Gastroesophageal sphincter (tissue), 4 donors: ENCODE measurements around the gene SLC22A16. TPM values are rescaled to one million over a fixed set of nuclear protein-coding genes. Genes with fewer than 3 reads are reported as not detected.

Experiments
- ATAC-seq: fragments of 150-250 bp; one replicate; pipeline ENCODE4 v1.9.1; 2016; ENCODE audit warnings: mild to moderate bottlenecking, moderate library complexity
- H3K27ac ChIP-seq, 4 donors: fragments of 200-600 bp; sonication (generic) in 3 of 4; 1 replicate in 3 of 4; 2 replicates in 1 of 4; pipeline ENCODE4 v1.5.1; 2016 to 2019
- H3K27me3 ChIP-seq: fragments of 200-600 bp; sonication (generic); one replicate; pipeline ENCODE4 v1.5.1; 2019
- H3K36me3 ChIP-seq, 2 donors: fragments of 200-600 bp; sonication (generic); one replicate each; pipeline ENCODE4 v1.5.1; 2019; ENCODE audit warnings: control low read depth in 1 of 2
- H3K4me1 ChIP-seq, 3 donors: fragments of 200-600 bp; sonication (generic); 1 replicate in 2 of 3; 2 replicates in 1 of 3; pipeline ENCODE4 v1.5.1; 2016 to 2019; ENCODE audit warnings: control low read depth in 2 of 3
- H3K4me3 ChIP-seq, 2 donors: fragments of 200-600 bp; sonication (generic); one replicate each; pipeline ENCODE4 v1.5.1; 2019; ENCODE audit warnings: mild to moderate bottlenecking in 1 of 2, moderate library complexity in 1 of 2
- H3K9me3 ChIP-seq, 3 donors: fragments of 200-600 bp; sonication (generic); one replicate each; pipeline ENCODE4 v1.5.1; 2017 to 2019; ENCODE audit warnings: control low read depth in 2 of 3
- EP300 ChIP-seq: sonication (generic); formaldehyde crosslinking; IDR thresholded peaks from one replicate; pipeline ENCODE4 v1.6.1; 2017; ENCODE audit warnings: antibody characterized with exemption, mild to moderate bottlenecking
- POLR2A ChIP-seq, 2 donors: fragments of 450-650 bp; IDR thresholded peaks; one replicate each; pipeline ENCODE4 v1.6.1; 2017; ENCODE audit warnings: antibody characterized with exemption in 2 of 2, mild to moderate bottlenecking in 2 of 2, moderate library complexity in 1 of 2
- POLR2AphosphoS5 ChIP-seq: sonication (generic); formaldehyde crosslinking; IDR thresholded peaks from one replicate; pipeline ENCODE4 v1.6.1; 2017; ENCODE audit warnings: antibody characterized with exemption
- WGBS, 2 donors: methylation state at CpG; one replicate each; pipeline ENCODE4 v1.1.5; 2018; ENCODE audit warnings: low coverage in 1 of 2; 5-methylcytosine and 5-hydroxymethylcytosine counted together
- total RNA-seq, 4 donors: library from RNA; depleted of rRNA; stranded (reverse); fragments of >200 nt; gene quantifications; one replicate each; pipeline ENCODE4 v1.1.0, GENCODE V29; 2016
- TF ChIP-seq, protein P1 (sequence below), 4 experiments: fragments of 200-600 bp in 2 of 4; fragments of 450-650 bp in 2 of 4; sonication (generic) in 1 of 4; IDR thresholded peaks; one replicate each; pipeline ENCODE4 v1.5.1; 2017 to 2019; ENCODE audit warnings: antibody characterized with exemption in 4 of 4, mild to moderate bottlenecking in 2 of 4, moderate library complexity in 2 of 4

SLC22A16 gene
- total RNA-seq, 4 donors from 2014 or later = 0.35 to 5.4 (median 1.8) TPM; not detected in 1

- Histone ChIP-seq H3K36me3 (no peaks in the 10 kb centered on the region), H3K27ac (no peak overlapping the region), H3K4me1 (no peaks in the 10 kb centered on the region), H3K4me3 (no peak overlapping the region), H3K9me3 (no peaks in the 10 kb centered on the region), H3K27me3 (no peaks in the 10 kb centered on the region)
- TF ChIP-seq POLR2AphosphoS5 = no peak
- TF ChIP-seq EP300 = no peak
- TF ChIP-seq, protein P1, sequence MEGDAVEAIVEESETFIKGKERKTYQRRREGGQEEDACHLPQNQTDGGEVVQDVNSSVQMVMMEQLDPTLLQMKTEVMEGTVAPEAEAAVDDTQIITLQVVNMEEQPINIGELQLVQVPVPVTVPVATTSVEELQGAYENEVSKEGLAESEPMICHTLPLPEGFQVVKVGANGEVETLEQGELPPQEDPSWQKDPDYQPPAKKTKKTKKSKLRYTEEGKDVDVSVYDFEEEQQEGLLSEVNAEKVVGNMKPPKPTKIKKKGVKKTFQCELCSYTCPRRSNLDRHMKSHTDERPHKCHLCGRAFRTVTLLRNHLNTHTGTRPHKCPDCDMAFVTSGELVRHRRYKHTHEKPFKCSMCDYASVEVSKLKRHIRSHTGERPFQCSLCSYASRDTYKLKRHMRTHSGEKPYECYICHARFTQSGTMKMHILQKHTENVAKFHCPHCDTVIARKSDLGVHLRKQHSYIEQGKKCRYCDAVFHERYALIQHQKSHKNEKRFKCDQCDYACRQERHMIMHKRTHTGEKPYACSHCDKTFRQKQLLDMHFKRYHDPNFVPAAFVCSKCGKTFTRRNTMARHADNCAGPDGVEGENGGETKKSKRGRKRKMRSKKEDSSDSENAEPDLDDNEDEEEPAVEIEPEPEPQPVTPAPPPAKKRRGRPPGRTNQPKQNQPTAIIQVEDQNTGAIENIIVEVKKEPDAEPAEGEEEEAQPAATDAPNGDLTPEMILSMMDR (IDR thresholded peaks at IDR 0.05) = no peak
- no peak for TF ChIP-seq POLR2A (IDR thresholded peaks at IDR 0.05)
- no peak for ATAC-seq
- 77 to 86% methylated on average over 3 to 4 of the region's 4 CpGs for WGBS, 2 donors
Measured at GRCh38 chr6:110440026-110440425, 36.4 kb downstream of the SLC22A16 start.

GRCh38 chr6:110439356-110439755, 37.1 kb downstream of the SLC22A16 start:
- ATAC-seq = no peak
- no peak overlapping the region for H3K27ac ChIP-seq
- WGBS, 2 donors = 52 to 57% methylated on average over 5 of the region's 5 CpGs
- H3K4me1 ChIP-seq = no peaks in the 10 kb centered on the region
- no peak overlapping the region for H3K4me3 ChIP-seq
- H3K9me3 ChIP-seq = no peaks in the 10 kb centered on the region
- H3K27me3 ChIP-seq = no peaks in the 10 kb centered on the region
- H3K36me3 ChIP-seq = no peaks in the 10 kb centered on the region
- TF ChIP-seq POLR2A (IDR thresholded peaks at IDR 0.05) (no peak), POLR2AphosphoS5 (no peak), EP300 (no peak)
- TF ChIP-seq, protein P1 (IDR thresholded peaks at IDR 0.05) = no peak

DNA sequence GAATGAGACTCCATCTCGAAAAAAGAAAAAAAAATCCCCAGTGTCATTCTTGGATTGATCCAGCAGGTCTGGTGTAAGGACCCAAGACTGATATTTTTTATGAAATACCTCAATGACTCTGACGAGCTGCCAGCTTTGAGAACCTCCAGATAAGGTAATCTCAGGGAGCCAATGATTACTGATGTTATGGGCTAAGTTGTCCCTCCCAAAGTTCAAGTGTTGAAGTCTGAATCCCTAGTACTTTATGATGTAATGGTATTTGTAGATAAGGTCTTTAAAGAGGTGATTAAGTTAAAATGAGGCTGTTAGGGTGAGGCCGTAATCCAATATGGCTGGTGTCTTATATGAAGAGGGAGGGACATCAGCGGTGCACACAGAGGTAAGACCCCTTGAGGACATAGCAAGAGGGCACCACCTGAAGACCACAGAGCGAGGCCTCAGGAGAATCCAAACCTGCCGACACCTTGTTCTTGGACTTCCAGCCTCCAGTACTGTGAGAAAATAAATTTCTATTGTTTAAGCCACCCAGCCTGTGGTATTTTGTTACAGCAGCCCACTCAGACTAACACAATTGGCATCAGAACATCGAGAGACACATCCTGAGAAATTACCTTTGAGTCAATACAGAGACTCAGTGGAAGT, 41.3 kb downstream of the SLC22A16 start:
- 81 to 93% methylated on average over 6 to 7 of the region's 7 CpGs for WGBS, 2 donors
- no peaks in the 10 kb centered on the region for H3K4me1 ChIP-seq
- H3K4me3 ChIP-seq = no peak overlapping the region
- peaks cover 8% of the 10 kb centered on the region for H3K27me3 ChIP-seq
- TF ChIP-seq, protein P1 (IDR thresholded peaks at IDR 0.05) = no peak
- TF ChIP-seq EP300 (no peak), POLR2A (IDR thresholded peaks at IDR 0.05) (no peak), POLR2AphosphoS5 (no peak)
- no peak for ATAC-seq
- H3K9me3 ChIP-seq = no peaks in the 10 kb centered on the region
- H3K27ac ChIP-seq = no peak overlapping the region
- no peaks in the 10 kb centered on the region for H3K36me3 ChIP-seq

- Histone ChIP-seq H3K9me3 (no peaks in the 10 kb centered on the region), H3K27me3 (peaks cover 25% of the 10 kb centered on the region), H3K27ac (no peak overlapping the region), H3K4me1 (no peaks in the 10 kb centered on the region), H3K4me3 (no peak overlapping the region), H3K36me3 (no peaks in the 10 kb centered on the region)
- TF ChIP-seq EP300 (no peak), POLR2A (IDR thresholded peaks at IDR 0.05) (no peak), POLR2AphosphoS5 (no peak)
- TF ChIP-seq, protein P1 (IDR thresholded peaks at IDR 0.05) = no peak
- WGBS, 2 donors = 66 to 100% methylated on average over 1 to 3 of the region's 3 CpGs
- ATAC-seq = no peak
Measured at GRCh38 chr6:110432285-110432900, 44.0 kb downstream of the SLC22A16 start.

- WGBS, 2 donors = 68% methylated on average over 2 of the region's 4 CpGs; no CpG with 5 or more reads in 1 of the 2 donors
- Histone ChIP-seq H3K36me3 (no peaks in the 10 kb centered on the region), H3K27ac (no peak overlapping the region), H3K9me3 (no peaks in the 10 kb centered on the region), H3K4me3 (no peak overlapping the region), H3K4me1 (no peaks in the 10 kb centered on the region), H3K27me3 (peaks cover 30% of the 10 kb centered on the region)
- no peak for ATAC-seq
- TF ChIP-seq POLR2AphosphoS5 = no peak
- TF ChIP-seq POLR2A (IDR thresholded peaks at IDR 0.05) = no peak
- TF ChIP-seq EP300 = no peak
- TF ChIP-seq, protein P1 (IDR thresholded peaks at IDR 0.05) = no peak
Measured at GRCh38 chr6:110430741-110431140, 45.7 kb downstream of the SLC22A16 start.
